Measurements from ENCODE around the gene CTDSPL.
"Not testable (repeated sequence)": the region's sequence is repeated elsewhere in the genome, so short reads cannot be mapped to it uniquely, and the experiment has no call there.

CTDSPL gene

GRCh38 chr3:37861620-37862041 is at the start of gene CTDSPL:
Gene CTDSPL, plus strand, starts transcription at chr3:37861880. Its CDS starts 320 bp downstream, at chr3:37862200.
- TF ChIP-seq CTCF (IDR thresholded peaks at IDR 0.05), result no peak
- Histone ChIP-seq H3K4me3 (peak within 1 kb of the TSS; percentile 92), H3K27ac (peak within 1 kb of the TSS; percentile 63 to 96)
- peak; percentile 85 for DNase-seq (ENCODE audit: low spot score)

GRCh38 chr3:37812499-37812896 is 49.2 kb upstream of the CTDSPL start:
- Histone ChIP-seq H3K27ac (peak overlapping the region; percentile 50 to 76), H3K4me3 (no peak overlapping the region)
- TF ChIP-seq CTCF (IDR thresholded peaks at IDR 0.05), result no peak
- no peak for DNase-seq (ENCODE audit: low spot score)

GRCh38 chr3:37813403-37813802 is 48.3 kb upstream of the CTDSPL start:
- TF ChIP-seq CTCF (IDR thresholded peaks at IDR 0.05), result no peak
- H3K27ac ChIP-seq, result peak overlapping the region; percentile 50 to 76
- H3K4me3 ChIP-seq, result no peak overlapping the region
- no peak for DNase-seq (ENCODE audit: low spot score)

GRCh38 chr3:37814547-37814946 is 47.1 kb upstream of the CTDSPL start:
- Histone ChIP-seq H3K4me3 (no peak overlapping the region), H3K27ac (peak overlapping the region in 1 of 2 donors; percentile 46)
- TF ChIP-seq CTCF (IDR thresholded peaks at IDR 0.05), result no peak
- no peak for DNase-seq (ENCODE audit: low spot score)

- H3K27ac ChIP-seq; DNase-seq (ENCODE audit: low spot score); H3K4me3 ChIP-seq: not testable (repeated sequence)
These were observed 46.5 kb upstream of the CTDSPL start for GRCh38 chr3:37815156-37815555.

- no peak for TF ChIP-seq CTCF (IDR thresholded peaks at IDR 0.05)
- DNase-seq (ENCODE audit: low spot score), result no peak
- Histone ChIP-seq H3K27ac (no peak overlapping the region), H3K4me3 (no peak overlapping the region)
These were observed 45.4 kb upstream of the CTDSPL start for GRCh38 chr3:37816271-37816670.

GRCh38 chr3:37819591-37819990 is 42.1 kb upstream of the CTDSPL start:
- Histone ChIP-seq H3K4me3 (no peak overlapping the region), H3K27ac (no peak overlapping the region)
- DNase-seq (ENCODE audit: low spot score), result no peak
- TF ChIP-seq CTCF (IDR thresholded peaks at IDR 0.05), result no peak

- no peak for TF ChIP-seq CTCF (IDR thresholded peaks at IDR 0.05)
- H3K4me3 ChIP-seq, result no peak overlapping the region
- no peak for DNase-seq (ENCODE audit: low spot score)
- H3K27ac ChIP-seq, result no peak overlapping the region
These were observed 41.4 kb upstream of the CTDSPL start for GRCh38 chr3:37820286-37820685.

Measured in coronary artery (tissue), 2 donors.